Activated CD4-positive, alpha-beta memory T cell treated with anti-CD3 and anti-CD28 coated beads, Interleukin-2, amount 10 ng/mL, durations not matched to agents 7 days and 5 days (primary cell): Measurements from ENCODE around the gene PEX19. TPM values are rescaled to one million over a fixed set of nuclear protein-coding genes. Genes with fewer than 3 reads are reported as not detected.

ENCODE experiments used
- CTCF ChIA-PET: fragments of 350-600 bp; sonication (Branson Sonifier 250); formaldehyde crosslinking; loops from one replicate; lab custom pipeline; 2021; ENCODE audit warnings: antibody characterized with exemption, inconsistent platforms; lab: Charles Lee
- POLR2A ChIA-PET: fragments of 350-600 bp; sonication (Branson Sonifier 250); formaldehyde crosslinking; loops from one replicate; lab custom pipeline; 2021; ENCODE audit warnings: antibody characterized with exemption; lab: Charles Lee
- DNase-seq: peaks from one replicate; pipeline ENCODE4 v3.0.0-alpha.2; 2020
- H3K27ac Mint-ChIP-seq: one replicate; pipeline ENCODE4 v1.8.0; 2021; ENCODE audit warnings: mild to moderate bottlenecking, mixed read lengths
- H3K27me3 Mint-ChIP-seq: one replicate; pipeline ENCODE4 v1.8.0; 2021; ENCODE audit warnings: mixed read lengths
- H3K36me3 Mint-ChIP-seq: one replicate; pipeline ENCODE4 v1.8.0; 2021; ENCODE audit warnings: low read depth, mixed read lengths
- H3K4me1 Mint-ChIP-seq: one replicate; pipeline ENCODE4 v1.8.0; 2021; ENCODE audit warnings: mixed read lengths
- H3K4me3 Mint-ChIP-seq: one replicate; pipeline ENCODE4 v1.8.0; 2021; ENCODE audit warnings: mild to moderate bottlenecking, mixed read lengths
- H3K9me3 Mint-ChIP-seq: one replicate; pipeline ENCODE4 v1.8.0; 2021; ENCODE audit warnings: mixed read lengths
- total RNA-seq, 2 experiments: library from RNA; stranded (reverse); gene quantifications; one replicate each; pipeline ENCODE4 v1.2.3, GENCODE V29; 2021

Gene PEX19
- total RNA-seq, 2 experiments from 2014 or later: 53.8 to 60.8 TPM

DNA sequence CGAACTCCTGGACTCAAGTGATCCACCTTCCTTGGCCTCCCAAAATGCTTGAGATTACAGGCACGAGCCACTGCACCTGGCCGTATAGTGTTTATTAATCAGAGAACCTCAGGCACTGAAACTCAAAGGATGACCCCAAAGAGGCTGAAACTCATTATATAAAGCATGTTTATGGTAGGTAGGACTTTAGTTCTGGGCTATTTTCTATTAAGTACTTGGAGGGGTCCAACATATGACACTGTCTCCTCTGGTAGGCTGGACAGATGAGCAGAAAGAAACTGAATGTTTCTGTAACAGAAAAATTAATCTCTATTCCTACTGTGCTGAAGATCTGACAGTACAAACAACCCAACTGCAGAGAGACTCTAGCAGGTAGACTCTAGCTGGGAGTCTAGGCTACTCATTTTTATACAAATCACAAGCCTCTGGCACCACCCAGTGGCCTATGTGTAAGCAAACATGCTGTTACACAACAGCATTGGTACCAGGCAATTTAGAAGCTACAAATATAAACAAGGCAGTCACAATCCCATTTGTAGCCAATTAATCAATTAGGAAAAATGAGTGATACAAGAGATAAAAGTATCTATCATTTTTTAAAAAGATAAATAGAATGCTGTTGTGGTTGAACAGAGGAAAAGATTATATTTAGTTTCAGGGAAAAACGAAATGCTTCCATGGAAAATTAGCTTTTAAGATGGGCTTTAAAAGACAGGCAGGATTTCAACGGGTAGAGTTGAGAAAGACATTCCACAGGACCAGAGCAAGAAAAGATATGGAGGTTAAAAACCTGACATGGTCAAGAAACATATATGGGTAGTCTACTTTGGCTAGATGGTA, 33.0 kb downstream of the PEX19 start:
- Mint-ChIP-seq H3K9me3 (no peaks in the 10 kb centered on the region), H3K27me3 (no peaks in the 10 kb centered on the region), H3K4me1 (peaks cover 6% of the 10 kb centered on the region), H3K27ac (no peak overlapping the region), H3K36me3 (peaks cover 19% of the 10 kb centered on the region), H3K4me3 (no peak overlapping the region)
- ChIA-PET CTCF (interaction anchor here (0.6 to 4.3 kb wide), 37 partner anchors 10 to 315 kb away, joined by 3 to 37 read pairs (median 6); partner anchors contain the start of genes CASQ1, DCAF8, PEA15 and PEX19), POLR2A (interaction anchor here (0.6 to 3.5 kb wide), 14 partner anchors 9 to 357 kb away, joined by 3 to 40 read pairs (median 4); partner anchors contain the start of genes DCAF8, PEA15 and PEX19)
- DNase-seq: peak; percentile 64

DNA sequence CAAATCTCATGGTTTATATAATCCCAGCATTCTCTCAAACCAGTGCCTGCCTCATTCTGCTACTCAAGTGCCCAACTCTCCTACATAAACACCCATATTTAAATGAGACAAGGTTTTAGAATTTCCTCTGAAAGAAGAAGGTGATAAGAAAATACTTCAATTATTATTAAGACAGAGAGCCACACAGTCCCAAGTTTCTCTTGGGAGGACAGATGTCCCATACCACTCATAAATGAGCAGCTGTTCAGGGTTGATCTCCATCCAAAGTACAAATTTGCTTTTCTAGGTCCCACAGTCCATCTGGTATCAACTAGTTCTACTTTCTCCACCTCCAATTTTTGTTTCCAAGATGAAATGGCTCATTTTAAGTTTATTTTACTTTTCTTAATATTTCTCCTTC, 33.9 kb downstream of the PEX19 start:
- H3K27ac Mint-ChIP-seq: no peak overlapping the region
- no peak overlapping the region for H3K4me3 Mint-ChIP-seq
- CTCF ChIA-PET: interaction anchor here (1.0 to 4.3 kb wide), 10 partner anchors 16 to 166 kb away, joined by 3 to 37 read pairs (median 9); partner anchors contain the start of genes CASQ1, PEA15 and PEX19
- H3K27me3 Mint-ChIP-seq: no peaks in the 10 kb centered on the region
- POLR2A ChIA-PET: interaction anchor here (1.5 to 3.5 kb wide), 4 partner anchors 11 to 60 kb away, joined by 3 to 40 read pairs (median 8); partner anchors contain the start of genes DCAF8 and PEX19
- peaks cover 19% of the 10 kb centered on the region for H3K36me3 Mint-ChIP-seq
- H3K4me1 Mint-ChIP-seq: peaks cover 2% of the 10 kb centered on the region
- DNase-seq: no peak
- H3K9me3 Mint-ChIP-seq: no peaks in the 10 kb centered on the region

DNA sequence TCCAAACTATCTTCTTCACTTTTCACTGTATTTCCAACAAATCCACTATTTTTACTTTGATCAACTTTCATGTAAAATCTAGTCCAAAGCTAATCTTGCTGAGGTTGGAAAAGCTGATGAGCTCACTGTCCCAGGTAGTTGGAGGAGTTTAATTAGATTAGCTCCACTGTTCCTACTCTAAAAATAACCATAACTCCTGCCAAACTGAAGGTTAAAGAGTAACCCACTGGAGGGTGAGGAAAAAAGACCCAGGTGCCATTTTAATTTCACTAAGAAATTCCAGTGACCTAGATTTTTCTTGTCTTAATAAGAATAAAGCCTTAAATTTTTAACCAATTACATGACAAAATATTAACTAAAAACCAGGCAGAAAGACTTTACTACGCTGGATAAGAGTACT, 37.9 kb downstream of the PEX19 start:
- Mint-ChIP-seq H3K4me3 (no peak overlapping the region), H3K27ac (no peak overlapping the region), H3K9me3 (no peaks in the 10 kb centered on the region), H3K27me3 (no peaks in the 10 kb centered on the region), H3K36me3 (peaks cover 10% of the 10 kb centered on the region), H3K4me1 (peaks cover 2% of the 10 kb centered on the region)
- ChIA-PET CTCF (interaction anchor here (1.3 kb wide), 1 partner anchor 146 kb away, joined by 3 read pairs; no protein-coding TSS in a partner anchor), POLR2A (no interaction called here)
- DNase-seq: no peak

- CTCF ChIA-PET: no interaction called here
- Mint-ChIP-seq H3K4me3 (no peak overlapping the region), H3K9me3 (no peaks in the 10 kb centered on the region)
These were observed 39.5 kb downstream of the PEX19 start for GRCh38 chr1:160245434-160245833.

DNA sequence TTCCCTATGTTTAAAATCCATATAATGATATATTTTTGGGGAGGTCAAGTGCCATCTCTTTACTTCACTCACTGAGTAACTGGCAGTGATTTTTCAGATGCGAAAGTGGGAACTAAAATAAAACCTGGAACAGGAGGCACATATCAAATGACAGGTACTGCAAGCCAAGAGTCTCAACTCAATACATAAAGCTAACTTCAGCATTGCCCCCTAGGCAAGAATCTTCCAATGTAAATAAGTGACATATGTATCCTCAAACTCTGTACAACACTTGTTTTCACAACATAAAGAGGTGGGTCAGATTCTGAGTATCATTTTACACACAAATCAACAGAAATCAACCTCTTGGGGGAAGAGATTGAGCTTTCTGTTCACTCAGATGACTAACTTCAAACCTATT, 40.7 kb downstream of the PEX19 start:
- no peaks in the 10 kb centered on the region for H3K9me3 Mint-ChIP-seq
- POLR2A ChIA-PET: interaction anchor here (0.7 to 1.4 kb wide), 2 partner anchors 11 to 17 kb away, joined by 3 to 5 read pairs; no protein-coding TSS in a partner anchor

More at GRCh38 chr1:160245434-160245833, 39.5 kb downstream of the PEX19 start:
- DNase-seq: no peak
- Mint-ChIP-seq H3K27me3 (no peaks in the 10 kb centered on the region), H3K27ac (no peak overlapping the region), H3K36me3 (peaks cover 11% of the 10 kb centered on the region), H3K4me1 (no peaks in the 10 kb centered on the region)
- POLR2A ChIA-PET: interaction anchor here (1.4 kb wide), 1 partner anchor 16 kb away, joined by 5 read pairs; no protein-coding TSS in a partner anchor

DNA sequence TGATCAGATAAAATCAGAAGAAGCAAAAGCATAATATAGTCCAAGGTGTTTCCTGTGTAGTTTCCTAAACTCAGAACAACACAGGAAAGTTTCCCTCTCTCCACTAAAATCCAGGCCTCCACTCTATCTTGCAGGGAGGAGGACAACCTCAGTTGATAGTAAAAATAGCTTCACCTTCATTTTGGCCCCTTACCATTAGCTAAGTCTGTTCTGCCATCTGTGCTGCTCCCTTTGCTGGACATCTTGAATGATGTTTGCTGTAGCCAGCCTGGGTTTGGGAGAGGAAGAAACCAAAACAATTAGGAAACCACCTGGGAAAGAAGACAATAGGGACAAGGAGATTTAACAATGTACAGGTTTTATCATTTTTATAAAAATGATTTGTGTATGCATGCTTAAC, 41.2 kb downstream of the PEX19 start:
- CTCF ChIA-PET: interaction anchor here (0.5 to 2.9 kb wide), 4 partner anchors 8 to 137 kb away, joined by 3 to 21 read pairs (median 4); no protein-coding TSS in a partner anchor
- Mint-ChIP-seq H3K27ac (no peak overlapping the region), H3K36me3 (peaks cover 25% of the 10 kb centered on the region), H3K4me3 (no peak overlapping the region), H3K9me3 (no peaks in the 10 kb centered on the region), H3K27me3 (no peaks in the 10 kb centered on the region), H3K4me1 (no peaks in the 10 kb centered on the region)
- POLR2A ChIA-PET: interaction anchor here (0.7 to 2.9 kb wide), 3 partner anchors 10 to 19 kb away, joined by 3 to 11 read pairs (median 3); partner anchors contain the start of gene DCAF8
- no peak for DNase-seq

More for the DNA sequence above, 40.7 kb downstream of the PEX19 start:
- CTCF ChIA-PET: interaction anchor here (0.5 to 1.3 kb wide), 3 partner anchors 27 to 136 kb away, joined by 3 to 4 read pairs (median 3); no protein-coding TSS in a partner anchor
- H3K4me3 Mint-ChIP-seq: no peak overlapping the region
- no peak for DNase-seq
- peaks cover 21% of the 10 kb centered on the region for H3K36me3 Mint-ChIP-seq
- H3K27me3 Mint-ChIP-seq: no peaks in the 10 kb centered on the region
- H3K27ac Mint-ChIP-seq: no peak overlapping the region
- H3K4me1 Mint-ChIP-seq: no peaks in the 10 kb centered on the region

DNA sequence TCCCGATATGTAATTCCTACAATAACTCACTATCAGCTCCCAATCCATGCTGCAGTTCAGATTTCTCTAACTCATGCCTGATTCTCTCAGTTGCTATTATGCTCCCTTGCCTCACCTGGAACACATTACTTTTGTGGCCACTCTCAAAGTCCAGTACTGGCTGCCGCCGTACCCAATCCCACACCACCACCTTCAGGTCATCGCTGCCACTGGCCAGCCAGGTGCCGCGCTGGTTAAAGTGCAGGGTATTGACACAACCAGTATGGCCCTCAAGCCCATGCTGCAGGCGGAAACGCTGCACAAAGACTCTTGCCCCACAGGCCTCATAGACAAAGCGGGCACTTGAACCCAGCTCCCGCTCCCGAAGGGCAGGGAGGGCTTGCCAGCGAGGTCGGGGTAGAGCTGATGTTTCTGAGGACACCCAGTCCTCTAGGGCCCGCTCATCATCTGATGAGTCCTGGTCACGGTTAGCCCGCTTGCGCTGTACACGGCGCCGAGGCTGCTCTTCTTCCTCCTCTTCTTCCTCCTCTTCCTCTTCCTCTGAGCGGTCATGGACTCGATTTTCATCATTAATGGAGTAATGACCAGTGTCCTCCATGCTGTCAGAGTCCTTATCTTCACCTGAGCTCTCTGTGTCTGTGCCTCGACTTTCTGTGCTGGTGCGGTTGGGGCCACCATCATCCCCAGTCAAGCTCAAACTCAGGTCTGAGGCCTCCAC, 45.2 kb downstream of the PEX19 start:
- Mint-ChIP-seq H3K27ac (no peak overlapping the region), H3K4me3 (no peak overlapping the region), H3K4me1 (peaks cover 5% of the 10 kb centered on the region), H3K9me3 (no peaks in the 10 kb centered on the region), H3K27me3 (no peaks in the 10 kb centered on the region), H3K36me3 (peaks cover 42% of the 10 kb centered on the region)
- ChIA-PET CTCF (interaction anchor here (1.5 kb wide), 1 partner anchor 12 kb away, joined by 3 read pairs; no protein-coding TSS in a partner anchor), POLR2A (interaction anchor here (1.0 to 1.5 kb wide), 3 partner anchors 12 to 23 kb away, joined by 4 to 7 read pairs (median 4); partner anchors contain the start of gene DCAF8)
- DNase-seq: no peak

DNA sequence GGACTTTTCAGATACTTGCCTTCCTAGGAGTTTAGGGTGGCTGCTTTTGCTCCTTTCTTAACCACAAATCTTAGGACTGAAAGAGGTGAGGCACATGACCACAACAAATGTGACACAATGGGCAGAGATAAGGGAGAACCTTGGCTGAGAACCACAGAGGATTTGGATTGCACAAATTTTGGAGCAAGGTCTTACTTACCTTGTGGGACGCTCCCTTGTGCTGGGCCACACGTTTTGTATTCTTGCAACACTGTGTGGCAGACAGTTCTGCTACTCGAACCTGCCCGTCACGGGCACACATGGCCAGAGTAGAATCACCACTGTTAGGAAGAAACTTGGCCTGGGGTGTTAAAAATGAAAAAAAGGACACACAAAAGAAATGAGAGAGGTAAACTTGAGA, 46.5 kb downstream of the PEX19 start:
- no peaks in the 10 kb centered on the region for H3K9me3 Mint-ChIP-seq
- CTCF ChIA-PET: interaction anchor here (0.6 to 1.5 kb wide), 3 partner anchors 14 to 156 kb away, joined by 3 to 4 read pairs (median 3); no protein-coding TSS in a partner anchor
- no peak for DNase-seq
- POLR2A ChIA-PET: interaction anchor here (1.3 kb wide), 1 partner anchor 13 kb away, joined by 4 read pairs; no protein-coding TSS in a partner anchor
- no peak overlapping the region for H3K27ac Mint-ChIP-seq
- H3K4me3 Mint-ChIP-seq: no peak overlapping the region
- peaks cover 46% of the 10 kb centered on the region for H3K36me3 Mint-ChIP-seq
- peaks cover 6% of the 10 kb centered on the region for H3K4me1 Mint-ChIP-seq
- no peaks in the 10 kb centered on the region for H3K27me3 Mint-ChIP-seq

DNA sequence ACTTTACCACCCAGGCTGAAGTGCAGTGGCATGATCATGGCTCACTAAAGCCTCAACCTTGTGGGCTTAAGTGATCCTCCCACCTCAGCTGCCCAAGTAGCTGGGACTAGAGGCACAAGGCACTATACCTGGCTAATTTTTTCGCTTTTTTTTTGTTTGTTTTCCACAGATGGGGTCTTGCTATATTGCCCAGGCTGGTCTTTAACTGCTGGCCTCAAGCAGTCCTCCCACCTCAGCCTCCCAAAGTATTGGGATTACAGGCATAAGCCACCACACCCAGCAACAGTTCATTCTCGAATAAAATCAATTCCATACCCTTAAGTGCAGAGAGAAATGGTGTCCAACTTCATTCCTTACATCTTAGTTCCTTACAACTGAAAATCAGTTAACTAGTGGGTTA, 47.4 kb downstream of the PEX19 start:
- DNase-seq: no peak
- no peak overlapping the region for H3K4me3 Mint-ChIP-seq
- H3K36me3 Mint-ChIP-seq: peaks cover 49% of the 10 kb centered on the region
- peaks cover 6% of the 10 kb centered on the region for H3K4me1 Mint-ChIP-seq
- H3K27ac Mint-ChIP-seq: no peak overlapping the region
- no peaks in the 10 kb centered on the region for H3K9me3 Mint-ChIP-seq
- POLR2A ChIA-PET: interaction anchor here (0.6 kb wide), 1 partner anchor 81 kb away, joined by 4 read pairs; no protein-coding TSS in a partner anchor
- CTCF ChIA-PET: no interaction called here
- H3K27me3 Mint-ChIP-seq: no peaks in the 10 kb centered on the region

DNA sequence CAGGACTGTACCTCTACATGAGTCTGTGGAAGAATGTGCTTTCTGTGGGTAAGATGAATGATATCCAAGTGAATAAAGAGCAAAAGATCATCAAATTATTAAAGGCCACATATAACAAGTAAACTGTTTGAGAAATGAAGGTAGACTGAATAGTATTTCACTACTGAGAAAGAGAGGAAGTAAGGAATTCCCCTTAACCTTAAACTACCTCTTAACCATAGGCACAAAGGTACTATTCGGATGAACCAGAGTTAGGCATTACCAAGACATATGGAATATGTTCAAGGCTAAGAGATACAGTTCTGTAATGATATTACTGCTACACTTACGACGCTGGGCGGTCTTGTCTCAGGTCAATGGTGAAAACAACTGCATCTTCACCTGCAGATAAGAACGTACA, 48.1 kb downstream of the PEX19 start:
- H3K27ac Mint-ChIP-seq: no peak overlapping the region
- H3K36me3 Mint-ChIP-seq: peaks cover 49% of the 10 kb centered on the region
- no peaks in the 10 kb centered on the region for H3K9me3 Mint-ChIP-seq
- no peak for DNase-seq
- CTCF ChIA-PET: no interaction called here
- H3K4me1 Mint-ChIP-seq: peaks cover 6% of the 10 kb centered on the region
- POLR2A ChIA-PET: interaction anchor here (0.6 to 1.3 kb wide), 2 partner anchors 48 to 80 kb away, joined by 3 to 4 read pairs; partner anchors contain the start of gene PEX19
- no peak overlapping the region for H3K4me3 Mint-ChIP-seq
- no peaks in the 10 kb centered on the region for H3K27me3 Mint-ChIP-seq

DNA sequence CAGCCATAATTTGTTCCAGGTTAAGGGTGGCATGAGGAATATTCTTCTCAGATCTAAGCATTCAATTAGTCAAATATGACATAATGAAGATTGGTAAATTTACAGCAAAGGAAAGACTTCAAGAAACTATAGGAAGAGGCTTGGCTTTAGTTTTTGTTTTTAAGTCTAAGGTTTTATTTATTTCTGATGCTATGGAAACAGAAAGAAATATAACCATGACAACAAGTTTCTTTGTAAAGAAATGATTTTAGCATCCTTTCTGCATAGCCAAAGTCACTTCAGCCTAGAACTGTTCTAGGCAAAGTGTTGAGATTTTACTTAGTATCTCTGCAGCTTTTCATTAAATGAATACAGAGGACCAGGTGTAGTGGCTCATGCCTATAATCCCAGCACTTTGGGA, 52.0 kb downstream of the PEX19 start:
- ChIA-PET CTCF (interaction anchor here (1.0 to 3.7 kb wide), 4 partner anchors 12 to 132 kb away, joined by 3 to 14 read pairs (median 5); no protein-coding TSS in a partner anchor), POLR2A (interaction anchor here (0.6 to 1.2 kb wide), 4 partner anchors 11 to 83 kb away, joined by 3 read pairs; partner anchors contain the start of gene DCAF8)
- no peaks in the 10 kb centered on the region for H3K9me3 Mint-ChIP-seq
- peaks cover 5% of the 10 kb centered on the region for H3K4me1 Mint-ChIP-seq
- H3K27ac Mint-ChIP-seq: no peak overlapping the region
- H3K4me3 Mint-ChIP-seq: no peak overlapping the region
- peaks cover 51% of the 10 kb centered on the region for H3K36me3 Mint-ChIP-seq
- no peaks in the 10 kb centered on the region for H3K27me3 Mint-ChIP-seq
- no peak for DNase-seq

- POLR2A ChIA-PET: interaction anchor here (1.2 to 2.0 kb wide), 2 partner anchors 8 to 34 kb away, joined by 4 to 8 read pairs; partner anchors contain the start of gene DCAF8
- H3K27ac Mint-ChIP-seq: no peak overlapping the region
- no peaks in the 10 kb centered on the region for H3K9me3 Mint-ChIP-seq
- H3K27me3 Mint-ChIP-seq: no peaks in the 10 kb centered on the region
- no peak overlapping the region for H3K4me3 Mint-ChIP-seq
- H3K4me1 Mint-ChIP-seq: no peaks in the 10 kb centered on the region
- CTCF ChIA-PET: interaction anchor here (0.7 to 1.3 kb wide), 3 partner anchors 35 to 127 kb away, joined by 3 to 7 read pairs (median 5); no protein-coding TSS in a partner anchor
- no peak for DNase-seq
- peaks cover 48% of the 10 kb centered on the region for H3K36me3 Mint-ChIP-seq
These were observed 56.5 kb downstream of the PEX19 start for GRCh38 chr1:160228431-160228830.
